SIG-M5 (cell line): ENCODE data around the gene CST9L.

Source experiments
- DNase-seq: peaks from one replicate; lab custom pipeline; 2025; lab: John Stamatoyannopoulos, UW

CST9L gene

GRCh38 chr20:23568320-23568970 lies at the start of gene CST9L:
TSS of gene CST9L (minus strand) at chr20:23568484. CDS start at chr20:23568450, 34 bp downstream.
- DNase-seq: no peak

GRCh38 chr20:23614163-23614562 lies 45.9 kb upstream of the CST9L start:
- DNase-seq: no peak

GRCh38 chr20:23613676-23614075 lies 45.4 kb upstream of the CST9L start:
- no peak for DNase-seq

- DNase-seq: no peak
Observed at GRCh38 chr20:23612396-23612795, 44.1 kb upstream of the CST9L start.

GRCh38 chr20:23609486-23610109 lies 41.3 kb upstream of the CST9L start:
- no peak for DNase-seq

- no peak for DNase-seq
Observed at GRCh38 chr20:23608251-23608846, 40.1 kb upstream of the CST9L start.

- DNase-seq: no peak
Observed at GRCh38 chr20:23607497-23608245, 39.4 kb upstream of the CST9L start.

- no peak for DNase-seq
Observed at GRCh38 chr20:23606652-23607049, 38.4 kb upstream of the CST9L start.

- no peak for DNase-seq
Observed at GRCh38 chr20:23605867-23606651, 37.8 kb upstream of the CST9L start, which contains the start of gene CST9. TSS of gene CST9 (minus strand) at chr20:23605917. CDS start at chr20:23605864, 53 bp downstream.

GRCh38 chr20:23604306-23604705 lies 36.0 kb upstream of the CST9L start:
- DNase-seq: no peak

- DNase-seq: no peak
Observed at GRCh38 chr20:23603321-23603720, 35.0 kb upstream of the CST9L start.

- DNase-seq: no peak
Observed at GRCh38 chr20:23602699-23603098, 34.4 kb upstream of the CST9L start.

- DNase-seq: no peak
Observed at GRCh38 chr20:23602241-23602640, 34.0 kb upstream of the CST9L start.

- DNase-seq: no peak
Observed at GRCh38 chr20:23601715-23602114, 33.4 kb upstream of the CST9L start.

GRCh38 chr20:23598481-23598880 lies 30.2 kb upstream of the CST9L start:
- no peak for DNase-seq

- no peak for DNase-seq
Observed at GRCh38 chr20:23596579-23597250, 28.4 kb upstream of the CST9L start.

- DNase-seq: no peak
Observed at GRCh38 chr20:23595941-23596340, 27.7 kb upstream of the CST9L start.

GRCh38 chr20:23588434-23589403 lies 20.4 kb upstream of the CST9L start:
- no peak for DNase-seq

- DNase-seq: no peak
Observed at GRCh38 chr20:23587631-23588030, 19.3 kb upstream of the CST9L start.
